Stimulated activated CD8-positive, alpha-beta memory T cell treated with anti-CD3 and anti-CD28 coated beads, Interleukin-7, amount 100 ng/mL, for 48 hours (primary cell): ENCODE data around the gene ZNF362.
"Not testable (repeated sequence)": the region's sequence is repeated elsewhere in the genome, so short reads cannot be mapped to it uniquely, and the experiment has no call there.

Experiments
- DNase-seq, 2 donors: peaks; one replicate each; pipeline ENCODE4 v3.0.0-alpha.2; 2020; ENCODE audit warnings: low read depth in 1 of 2; ENCODE audit errors: extremely low read depth in 1 of 2

ZNF362 gene

DNA sequence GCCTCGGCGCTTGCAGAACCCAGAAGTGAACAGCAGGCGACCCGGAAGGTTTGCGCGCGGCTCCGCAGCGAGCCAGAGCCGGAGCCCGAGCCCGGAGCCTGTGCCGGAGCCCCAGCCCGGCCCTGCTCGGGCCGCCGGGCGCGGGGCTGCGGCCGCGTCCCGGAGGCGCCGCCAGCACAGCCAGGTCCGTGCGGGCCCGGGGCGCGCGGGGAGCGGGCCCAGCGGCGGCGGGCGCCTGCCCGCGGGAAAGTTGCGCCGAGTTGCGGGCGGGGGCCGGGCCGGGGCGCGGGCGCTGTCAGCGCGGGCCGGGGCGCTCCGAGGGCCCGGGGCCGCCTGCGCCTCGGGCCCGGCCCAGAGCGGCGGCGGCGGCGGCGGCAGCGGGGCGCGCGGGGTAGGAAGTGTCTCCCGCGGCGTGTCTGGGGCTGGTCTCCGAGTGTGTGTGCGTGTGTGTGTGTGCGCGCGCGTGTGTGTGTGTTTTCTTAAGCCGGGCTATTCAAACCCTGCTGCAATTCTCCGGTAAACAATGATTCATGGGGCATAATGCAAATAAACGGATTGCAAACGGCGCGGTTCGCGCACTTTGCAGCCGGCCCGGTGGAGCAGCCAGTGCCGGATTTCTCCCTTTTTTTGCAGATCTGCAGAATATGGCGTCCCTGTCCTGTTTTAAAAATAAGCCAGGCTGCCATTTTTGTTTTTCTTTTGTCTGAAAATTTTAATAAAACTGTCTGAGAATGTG is at the start of gene ZNF362:
ZNF362 (plus strand) TSS at position 22 of the 736 bp plus-strand sequence. CDS start 14,083 bp downstream, outside the sequence.
- peak in 1 of 2 donors; percentile 32 for DNase-seq

DNA sequence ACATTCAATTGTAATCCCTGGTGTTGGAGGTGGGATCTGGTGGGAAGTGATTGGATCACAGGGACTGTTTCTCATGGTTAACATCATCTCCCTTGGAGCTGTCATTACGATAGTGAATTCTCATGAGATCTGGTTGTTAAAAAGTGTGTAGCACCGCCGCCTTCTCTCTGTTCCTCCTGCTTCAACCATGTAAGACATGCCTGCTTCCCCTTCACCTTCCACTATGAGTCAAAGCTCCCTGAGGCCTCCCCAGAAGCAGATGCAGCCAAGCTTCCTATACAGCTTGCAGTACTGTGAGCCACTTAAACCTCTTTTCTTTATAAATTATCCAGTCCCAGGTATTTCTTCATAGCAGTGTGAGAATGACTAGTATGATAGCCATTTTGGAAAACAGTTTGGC is 44.3 kb upstream of the ZNF362 start:
- DNase-seq, result no peak

- no peak for DNase-seq
Measured at GRCh38 chr1:33219886-33220661, 36.2 kb upstream of the ZNF362 start.

GRCh38 chr1:33220676-33221384 is 35.5 kb upstream of the ZNF362 start:
- no peak for DNase-seq

- DNase-seq, result no peak
Measured at GRCh38 chr1:33221385-33221758, 34.9 kb upstream of the ZNF362 start.

- DNase-seq, result no peak
Measured at GRCh38 chr1:33222381-33222780, 33.9 kb upstream of the ZNF362 start.

GRCh38 chr1:33224166-33224707 is 32.1 kb upstream of the ZNF362 start:
- no peak for DNase-seq

DNA sequence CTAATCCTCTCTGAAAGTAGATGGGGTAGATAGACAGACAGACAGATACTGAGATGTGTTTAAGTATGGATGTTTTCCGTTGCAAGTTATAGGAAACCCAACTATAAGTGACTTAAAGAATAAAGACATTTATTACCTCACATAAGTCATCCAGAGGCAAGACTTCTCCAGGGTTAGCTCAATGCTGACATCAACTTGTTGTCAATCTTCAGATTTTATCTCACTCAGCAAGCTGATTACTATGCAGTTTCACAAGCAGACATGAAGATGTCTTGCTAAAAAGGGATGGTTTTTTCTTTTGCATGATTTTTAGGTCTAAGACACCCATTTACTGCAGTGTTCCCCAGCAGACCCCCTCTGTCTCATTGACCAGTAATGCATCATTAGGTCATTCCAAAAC is 30.7 kb upstream of the ZNF362 start:
- DNase-seq, result no peak

DNA sequence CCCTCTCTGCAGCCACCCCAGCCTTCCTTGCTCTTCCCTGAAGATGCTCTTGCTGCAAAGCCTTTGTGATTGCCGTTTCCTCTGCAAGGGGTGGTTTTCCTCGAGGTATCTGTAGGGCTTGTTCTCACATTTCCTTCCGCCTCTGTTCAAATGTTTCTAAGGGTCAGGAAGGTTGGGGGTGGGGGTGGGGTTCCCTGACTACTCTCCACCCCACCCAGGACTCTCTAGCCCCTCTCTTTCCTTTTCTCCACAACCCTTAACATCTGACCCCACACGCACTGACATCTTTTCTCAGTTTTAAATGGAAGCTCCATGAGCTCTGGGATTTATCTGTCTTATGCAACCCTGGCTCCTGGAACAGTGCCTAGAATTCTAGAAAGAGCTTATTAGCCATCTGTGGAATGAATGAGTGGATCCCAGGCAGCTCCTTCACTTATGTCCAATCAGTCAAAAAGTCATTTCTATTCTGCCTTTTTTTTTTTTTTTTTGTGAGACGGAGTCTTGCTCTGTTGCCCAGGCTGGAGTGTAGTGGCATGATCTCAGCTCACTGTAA is 27.3 kb upstream of the ZNF362 start:
- DNase-seq, result no peak

GRCh38 chr1:33231166-33231565 is 25.1 kb upstream of the ZNF362 start:
- no peak for DNase-seq

DNA sequence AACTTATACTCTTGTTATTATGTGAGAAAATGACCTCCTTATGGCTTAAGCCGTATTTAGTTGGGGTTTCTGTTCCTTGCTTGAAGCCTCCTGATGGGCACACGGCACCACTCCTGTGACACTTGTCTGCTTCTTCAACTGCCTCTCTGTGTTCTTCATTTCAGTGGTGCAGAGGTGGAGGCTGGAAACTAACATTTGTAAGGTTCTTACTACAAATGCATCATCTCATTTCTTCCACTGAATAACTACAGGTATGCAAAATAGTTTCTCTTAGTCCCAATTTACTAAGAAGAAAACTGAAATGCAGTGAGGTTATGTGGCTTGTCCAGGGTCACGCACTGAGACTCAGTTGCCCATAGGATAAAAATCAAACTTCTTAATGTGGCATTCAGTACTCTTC is 23.6 kb upstream of the ZNF362 start:
- no peak for DNase-seq

- no peak for DNase-seq
Measured at GRCh38 chr1:33234131-33234530, 22.2 kb upstream of the ZNF362 start.

- no peak for DNase-seq
Measured at GRCh38 chr1:33234588-33234990, 21.7 kb upstream of the ZNF362 start.

- DNase-seq, result no peak
Measured at GRCh38 chr1:33235521-33235920, 20.8 kb upstream of the ZNF362 start.

GRCh38 chr1:33236498-33236897 is 19.8 kb upstream of the ZNF362 start:
- no peak for DNase-seq

DNA sequence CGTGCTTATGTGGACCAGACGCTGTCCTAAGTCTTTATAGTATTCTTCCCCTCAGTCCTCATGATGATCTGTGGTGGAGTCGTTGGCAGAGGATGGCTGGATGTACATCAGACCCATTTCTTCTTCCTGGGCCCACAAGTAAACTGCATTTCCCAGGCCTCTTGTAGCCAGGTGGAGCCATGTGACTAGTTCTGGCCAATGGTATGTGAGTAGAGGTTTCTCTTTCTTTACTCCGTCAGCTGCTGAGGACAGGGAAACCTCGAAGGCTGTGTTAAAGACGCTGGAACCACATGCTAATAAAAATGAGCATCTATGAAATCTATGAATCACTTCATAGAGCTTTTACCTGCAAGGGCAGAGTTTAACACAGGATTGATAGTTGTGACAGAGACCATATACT is 18.7 kb upstream of the ZNF362 start:
- DNase-seq, result no peak

DNA sequence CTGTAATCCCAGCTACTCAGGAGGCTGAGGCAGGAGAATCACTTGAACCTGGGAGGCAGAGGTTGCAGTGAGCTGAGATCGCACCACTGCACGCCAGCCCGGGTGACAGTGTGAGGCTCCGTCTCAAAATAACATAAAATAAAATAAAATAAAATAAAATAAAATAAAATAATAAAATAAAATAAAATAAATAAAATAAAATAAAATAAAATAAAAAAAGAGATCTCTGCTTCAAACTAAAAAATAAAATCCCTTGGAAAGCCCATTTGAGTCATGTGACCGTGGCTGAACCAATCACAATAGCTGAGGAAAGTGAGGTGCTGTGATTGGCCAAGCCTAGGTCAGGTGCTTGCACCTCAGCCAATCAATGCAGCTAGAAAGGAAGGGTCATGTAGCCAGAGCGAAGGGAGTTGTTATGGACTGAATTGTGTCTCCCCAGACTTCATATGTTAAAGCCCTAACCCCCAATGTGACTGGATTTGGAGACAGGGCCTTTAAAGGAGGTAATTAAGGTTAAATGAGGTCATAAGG is 18.0 kb upstream of the ZNF362 start:
- not testable (repeated sequence) for DNase-seq

GRCh38 chr1:33239410-33239809 is 16.9 kb upstream of the ZNF362 start:
- DNase-seq, result not testable (repeated sequence)

DNA sequence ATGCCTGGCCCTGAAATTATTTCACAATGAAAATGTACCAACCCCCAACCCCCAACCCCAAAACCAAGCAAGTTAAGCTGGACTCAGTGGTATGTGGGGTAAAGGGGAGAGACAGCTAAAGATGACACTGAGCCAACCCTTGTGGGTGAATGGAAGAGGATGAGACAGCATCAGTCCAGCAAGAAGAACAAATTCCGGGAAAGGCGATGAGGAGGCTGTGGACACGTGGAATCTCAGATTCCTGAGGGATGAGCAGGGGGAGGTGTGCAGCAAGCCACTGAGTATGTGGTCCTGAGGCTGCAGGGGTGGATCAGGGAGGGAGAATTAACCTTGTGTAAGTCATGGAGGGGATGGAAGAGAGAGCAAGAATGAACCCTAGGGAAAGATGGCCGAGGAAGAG is 14.4 kb upstream of the ZNF362 start:
- DNase-seq, result no peak

GRCh38 chr1:33242652-33243051 is 13.6 kb upstream of the ZNF362 start:
- DNase-seq, result no peak
